Muscle of arm (tissue), 12 donors: ENCODE data around the gene OR2L3. TPM values are rescaled to one million over a fixed set of nuclear protein-coding genes. Genes with fewer than 3 reads are reported as not detected.

Experiments
- polyA plus RNA-seq, 12 donors: library from polyadenylated mRNA; unstranded; fragments of 120-200 nt; gene quantifications; one replicate each; pipeline ENCODE4 v1.2.1, GENCODE V29; 2013; ENCODE audit not compliant: insufficient read length in 12 of 12

OR2L3 gene
- polyA plus RNA-seq, 12 donors = not detected

Other genes starting within 250 kb of the OR2L3 start
- gene OR14A16, start 222.7 kb upstream of the OR2L3 start, polyA plus RNA-seq = not detected
- gene OR11L1, start 204.9 kb upstream of the OR2L3 start, polyA plus RNA-seq = not detected
- gene TRIM58, start 189.6 kb upstream of the OR2L3 start, polyA plus RNA-seq = 1 to 10 TPM in 11 of 12 donors, not detected in 1; 1.2 to 7.8 (median 3.5) TPM
- gene OR2W3, start 151.2 kb upstream of the OR2L3 start, polyA plus RNA-seq = 1 to 10 TPM in 5 of 12 donors, under 1 TPM in 4, not detected in 3; 0.50 to 2.5 (median 1.0) TPM
- gene OR2T8, start 126.6 kb upstream of the OR2L3 start, polyA plus RNA-seq = under 1 TPM in 2 of 12 donors, not detected in 10; 0.20 to 0.40 TPM
- gene OR2AJ1, start 121.9 kb upstream of the OR2L3 start, polyA plus RNA-seq = not detected
- not detected for gene OR2L8, start 98.0 kb upstream of the OR2L3 start, polyA plus RNA-seq
- not detected for gene OR2AK2, start 81.6 kb upstream of the OR2L3 start, polyA plus RNA-seq
- gene OR2L5, start 33.2 kb upstream of the OR2L3 start, polyA plus RNA-seq = not detected
- gene OR2L2, start 16.8 kb upstream of the OR2L3 start, polyA plus RNA-seq = under 1 TPM in 2 of 12 donors, not detected in 10; 0.05 to 0.07 TPM
- gene OR2L13, start 48.3 kb downstream of the OR2L3 start, polyA plus RNA-seq = not detected
- not detected for gene OR2M5, start 98.3 kb downstream of the OR2L3 start, polyA plus RNA-seq
- not detected for gene OR2M2, start 128.0 kb downstream of the OR2L3 start, polyA plus RNA-seq
- under 1 TPM in 4 of 12 donors, not detected in 8; 0.03 to 0.04 (median 0.03) TPM for gene OR2M3, start 150.4 kb downstream of the OR2L3 start, polyA plus RNA-seq
- gene OR2M4, start 184.6 kb downstream of the OR2L3 start, polyA plus RNA-seq = under 1 TPM in 6 of 12 donors, not detected in 6; 0.03 to 0.07 (median 0.04) TPM
- gene OR2T33, start 231.1 kb downstream of the OR2L3 start, polyA plus RNA-seq = not detected